Measurements from ENCODE around the gene NAPA. TPM values are rescaled to one million over a fixed set of nuclear protein-coding genes. Genes with fewer than 3 reads are reported as not detected.

The NAPA gene
- total and polyA plus RNA-seq, 10 of the 15 experiments (the other 5 are each of a cell fraction or from before 2014, with no cell fraction given) = 8.2 to 193 (median 102) TPM

DNA sequence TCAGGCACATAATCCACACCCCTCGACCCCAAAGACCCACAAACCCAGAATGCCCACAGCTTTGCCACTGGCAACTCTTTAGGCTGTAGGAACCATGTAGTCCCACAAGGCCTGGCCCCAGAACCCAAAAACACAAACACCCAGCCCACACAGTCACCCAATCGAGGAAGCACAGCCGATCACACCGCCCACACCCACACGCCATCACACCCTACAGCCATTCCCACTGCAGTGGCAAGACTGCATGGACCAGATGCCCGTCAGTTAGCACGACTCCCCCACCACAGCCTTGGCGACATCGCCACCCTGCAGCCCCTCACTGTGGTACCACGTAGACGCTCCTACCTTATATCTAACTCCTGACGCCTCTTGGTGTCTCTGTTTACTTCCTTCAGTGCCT, 71.5 kb downstream of the NAPA start:
- H3K9me3 ChIP-seq (replicated peaks; ENCODE audit: control insufficient read depth, insufficient read depth, low read length) = no peaks in the 10 kb centered on the region; the same call in 2 of the 3 replicates
- H4K20me1 ChIP-seq (ENCODE audit: control insufficient read depth, insufficient read depth) = no peaks in the 10 kb centered on the region
- no peak overlapping the region for H3K4me3 ChIP-seq
- no peaks in the 10 kb centered on the region for H3K79me2 ChIP-seq (ENCODE audit: control insufficient read depth, insufficient read depth, low read length)
- DNase-seq (ENCODE audit: low read depth, low spot score) (no peak), ATAC-seq (no peak), FAIRE-seq (no peak)
- ChIA-PET POLR2A (no interaction called here), CTCF (interaction anchor here (1.0 kb wide), 1 partner anchor 40 kb away, joined by 3 read pairs; the partner anchor contains the start of gene KPTN), RAD21 (ENCODE audit: unreplicated experiment) (no interaction called here), SMC1A (ENCODE audit: uncharacterized antibody, unreplicated experiment) (no interaction called here)
- intact Hi-C loops (cut with micrococcal nuclease; ENCODE audit: unreplicated experiment) = no loop called here
- no TSS peak for BruUV-seq (replicated peaks)
- TF ChIP-seq IRF4 (IDR thresholded peaks at IDR 0.05; ENCODE audit: low read depth, low read length) (no peak), SREBF2 (IDR thresholded peaks at IDR 0.05; ENCODE audit: low read length) (no peak), NR2F1 (conservative IDR thresholded peaks at IDR 0.05) (no peak), NRF1 (conservative IDR thresholded peaks at IDR 0.05; ENCODE audit: low read depth, low read length) (no peak), ESRRA (IDR thresholded peaks at IDR 0.05; ENCODE audit: low read length) (no peak), TCF7 (IDR thresholded peaks at IDR 0.05; ENCODE audit: borderline replicate concordance) (no peak), KAT2A (conservative IDR thresholded peaks at IDR 0.05; ENCODE audit: control insufficient read depth, low read depth, low read length) (no peak), FOXM1 (IDR thresholded peaks at IDR 0.05; ENCODE audit: low read depth, low read length) (no peak), EGR1 (IDR thresholded peaks at IDR 0.05; ENCODE audit: borderline replicate concordance in 1 of 2, low read depth in 2 of 2, low read length in 2 of 2) (no peak), POLR2A (IDR thresholded peaks at IDR 0.05; ENCODE audit: low read depth, low read length) (no peak), NFYB (IDR thresholded peaks at IDR 0.05; ENCODE audit: insufficient read depth, low read depth, low read length) (no peak), CEBPB (IDR thresholded peaks at IDR 0.05; ENCODE audit: borderline replicate concordance in 1 of 2, low read depth in 2 of 2, low read length in 2 of 2) (no peak), ZNF274 (IDR thresholded peaks at IDR 0.05; ENCODE audit: insufficient read depth, insufficient read length) (no peak), SMAD5 (IDR thresholded peaks at IDR 0.05; ENCODE audit: low read depth) (no peak), SMC3 (IDR thresholded peaks at IDR 0.05; ENCODE audit: borderline replicate concordance, low read length) (no peak), MYB (IDR thresholded peaks at IDR 0.05; ENCODE audit: borderline replicate concordance, low read depth, low read length) (no peak), ZSCAN29 (IDR thresholded peaks at IDR 0.05) (no peak)
- TF ChIP-seq, protein P1, sequence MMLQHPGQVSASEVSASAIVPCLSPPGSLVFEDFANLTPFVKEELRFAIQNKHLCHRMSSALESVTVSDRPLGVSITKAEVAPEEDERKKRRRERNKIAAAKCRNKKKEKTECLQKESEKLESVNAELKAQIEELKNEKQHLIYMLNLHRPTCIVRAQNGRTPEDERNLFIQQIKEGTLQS (IDR thresholded peaks at IDR 0.05; ENCODE audit: borderline replicate concordance, extremely low read depth, low read depth, low read length) = no peak
- peaks cover 3 to 7% of the 10 kb centered on the region in 2 experiments; a peak in 3 of 4 replicates for H3K27me3 ChIP-seq (replicated peaks in 1 of 2; ENCODE audit: control insufficient read depth in 2 of 2, insufficient read depth in 2 of 2, low read length in 1 of 2)
- H3K9ac ChIP-seq (ENCODE audit: control insufficient read depth, insufficient read depth, low read length) = no peak overlapping the region
- peaks cover 10% of the 10 kb centered on the region for H3K4me1 ChIP-seq (ENCODE audit: control insufficient read depth, insufficient read depth, low read length)
- H3K4me2 ChIP-seq (ENCODE audit: control insufficient read depth, insufficient read depth) = no peak overlapping the region
- in situ Hi-C loops (cut with MboI) = no loop called here
- no peak overlapping the region for H3K27ac ChIP-seq (ENCODE audit: control insufficient read depth, insufficient read depth)
- WGBS (ENCODE audit: insufficient coverage, insufficient replicate concordance, low lambda C conversion rate, missing lambda C conversion rate) = 20% methylated on average over 12 of the region's 12 CpGs
- no peak overlapping the region for H2AFZ ChIP-seq (ENCODE audit: control insufficient read depth, low read depth, low read length)
- no peaks in the 10 kb centered on the region for H3K36me3 ChIP-seq (ENCODE audit: control insufficient read depth in 2 of 2, insufficient read depth in 2 of 2, low read length in 1 of 2)

All from GM12878 (cell line).